Fibroblast of the aortic adventitia (primary cell): ENCODE results near the gene ASB13. TPM values are rescaled to one million over a fixed set of nuclear protein-coding genes. Genes with fewer than 3 reads are reported as not detected.
"Not testable (repeated sequence)": the region's sequence is repeated elsewhere in the genome, so short reads cannot be mapped to it uniquely, and the experiment has no call there.

Source experiments
- DNase-seq: peaks from one replicate; pipeline ENCODE4 v3.0.0-alpha.2; 2010; ENCODE audit warnings: low read depth
- H3K4me3 ChIP-seq: 2 replicates; pipeline ENCODE4 v1.5.1; 2011; ENCODE audit warnings: low read depth, mild to moderate bottlenecking, control low read depth, low read length, moderate library complexity
- CTCF ChIP-seq: IDR thresholded peaks from 2 replicates; pipeline ENCODE4 v1.5.1; 2011; ENCODE audit warnings: mild to moderate bottlenecking, low read length, control low read depth, inconsistent platforms; ENCODE audit not compliant: insufficient read depth
- total RNA-seq: library from RNA; depleted of rRNA; stranded (reverse); fragments of >200 nt; gene quantifications from 2 replicates; pipeline ENCODE4 v1.2.3, GENCODE V29; 2012; ENCODE audit warnings: low replicate concordance

ASB13 gene
- total RNA-seq, 1 donor = 8.4 TPM

DNA sequence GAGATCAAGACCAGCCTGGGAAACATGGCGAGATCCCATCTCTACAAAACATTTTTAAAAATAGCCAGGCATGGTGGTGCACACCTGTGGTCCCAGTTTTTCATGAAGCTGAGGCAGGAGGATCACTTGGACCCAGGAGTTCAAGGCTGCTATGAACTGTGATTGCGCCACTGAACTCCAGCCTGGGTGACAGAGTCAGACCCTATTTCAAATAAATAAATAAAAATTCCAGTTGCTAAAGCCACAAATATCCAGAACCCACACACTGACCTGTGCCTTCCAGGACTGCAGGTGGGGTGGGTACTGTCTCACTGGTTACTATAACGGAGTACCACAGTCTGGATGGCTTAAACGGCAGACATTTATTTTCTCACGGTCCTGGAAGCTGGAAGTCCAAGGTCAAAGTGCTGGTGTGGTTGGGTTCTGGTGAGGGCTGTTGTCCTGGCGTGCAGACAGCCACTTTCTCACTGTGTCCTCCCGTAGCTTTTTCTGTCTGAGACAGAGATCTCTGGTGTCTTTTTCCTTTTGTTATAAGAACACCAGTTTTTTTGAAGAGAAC, 38.8 kb downstream of the ASB13 start:
- no peak overlapping the region for H3K4me3 ChIP-seq
- no peak for TF ChIP-seq CTCF
- no peak for DNase-seq

DNA sequence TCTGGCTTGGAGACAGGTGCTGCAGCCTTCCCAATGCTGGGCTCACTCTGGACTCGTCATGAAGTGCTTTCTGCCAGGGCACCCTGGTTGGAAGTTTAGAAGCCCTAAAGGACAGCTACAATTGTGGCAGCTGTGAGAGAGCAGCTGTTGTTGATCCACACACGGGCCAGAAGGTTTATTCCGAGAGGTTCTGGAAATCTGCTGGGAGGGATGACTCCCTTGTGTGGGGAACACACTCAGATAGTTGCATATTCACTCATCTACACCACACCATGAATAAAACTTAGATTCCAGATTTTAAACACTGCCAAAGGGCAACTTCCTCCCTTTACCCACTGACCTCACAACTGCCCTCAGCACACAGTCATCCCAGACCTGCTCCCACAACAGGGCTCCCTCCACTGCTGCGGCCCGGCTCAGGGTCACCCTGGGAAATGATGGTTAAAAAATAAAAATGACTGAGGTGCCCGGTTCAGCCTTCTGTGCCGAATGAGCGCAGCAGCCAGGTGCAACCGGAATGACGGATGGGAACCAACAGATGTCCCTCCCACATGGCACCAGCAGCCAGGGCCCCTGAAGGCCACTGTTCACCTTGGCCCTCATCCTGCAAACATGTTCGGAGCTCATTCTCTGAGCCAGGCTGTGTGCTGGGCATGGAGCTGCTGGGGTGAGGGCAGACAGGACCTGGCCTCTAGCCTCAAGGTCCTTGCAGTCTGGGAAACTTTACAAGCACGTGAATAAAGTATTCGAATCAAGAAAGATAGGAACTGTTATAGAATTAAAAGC, 40.2 kb downstream of the ASB13 start:
- no peak for DNase-seq
- no peak for TF ChIP-seq CTCF
- H3K4me3 ChIP-seq = no peak overlapping the region

DNA sequence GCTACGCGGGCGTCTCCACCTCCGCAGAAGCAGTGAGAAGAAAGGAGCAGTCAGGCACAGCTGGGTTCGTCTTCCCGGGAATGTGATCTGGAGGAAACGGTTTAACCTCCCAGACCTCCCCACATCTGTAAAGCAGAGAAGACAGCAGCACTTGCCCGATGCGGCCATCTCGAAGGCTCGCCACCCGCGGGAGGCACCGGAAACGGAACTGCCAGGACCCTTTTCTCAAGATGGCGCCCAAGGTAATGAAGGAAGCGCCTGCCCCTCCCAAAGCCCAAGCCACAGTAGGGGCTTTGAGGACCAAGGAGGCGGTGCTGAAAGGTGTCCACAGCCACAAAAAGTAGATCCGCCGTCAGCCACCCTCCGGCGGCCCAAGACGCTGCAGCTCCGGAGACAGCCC, 41.7 kb downstream of the ASB13 start:
- TF ChIP-seq CTCF = no peak
- no peak overlapping the region for H3K4me3 ChIP-seq
- no peak for DNase-seq

GRCh38 chr10:5623081-5623748, 43.2 kb downstream of the ASB13 start:
- TF ChIP-seq CTCF = peak; percentile 95
- H3K4me3 ChIP-seq = no peak overlapping the region
- peak; percentile 80 for DNase-seq

DNA sequence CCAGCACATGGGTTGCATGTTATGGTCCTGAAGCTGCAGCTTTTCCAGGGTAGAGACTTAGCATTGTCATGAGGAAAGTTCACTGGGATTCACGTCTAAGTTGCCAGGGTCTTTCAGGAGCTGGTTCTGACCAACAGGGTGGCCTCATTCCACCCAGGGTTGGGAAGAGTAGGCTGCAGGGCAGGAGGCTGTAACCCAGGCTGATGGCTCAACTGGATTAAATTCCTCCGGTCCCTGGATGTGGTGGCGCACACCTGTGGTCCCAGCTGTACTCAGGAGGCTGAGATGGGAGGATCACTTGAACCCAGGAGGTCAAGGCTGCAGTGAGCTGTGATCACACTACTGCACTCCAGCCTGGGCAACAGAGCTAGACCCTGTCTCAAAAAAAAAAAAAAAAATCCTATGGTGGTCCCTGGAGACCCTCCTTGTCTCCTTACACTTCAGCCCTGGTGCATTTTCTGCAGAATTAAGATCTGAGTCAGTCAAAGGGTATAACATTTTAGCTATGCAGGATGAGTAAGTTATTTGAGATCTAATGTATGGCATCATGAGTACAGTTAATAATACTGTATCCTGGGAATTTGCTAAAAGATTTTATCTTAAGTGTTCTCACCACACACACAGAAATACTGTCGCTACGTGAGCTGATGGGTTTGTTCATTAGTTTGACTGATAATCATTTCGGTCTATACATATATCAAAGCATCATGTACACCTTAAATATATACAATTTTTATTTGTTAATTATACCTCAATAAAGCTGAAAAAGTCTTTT, 44.0 kb downstream of the ASB13 start:
- DNase-seq = peak; percentile 8
- no peak overlapping the region for H3K4me3 ChIP-seq
- no peak for TF ChIP-seq CTCF

DNA sequence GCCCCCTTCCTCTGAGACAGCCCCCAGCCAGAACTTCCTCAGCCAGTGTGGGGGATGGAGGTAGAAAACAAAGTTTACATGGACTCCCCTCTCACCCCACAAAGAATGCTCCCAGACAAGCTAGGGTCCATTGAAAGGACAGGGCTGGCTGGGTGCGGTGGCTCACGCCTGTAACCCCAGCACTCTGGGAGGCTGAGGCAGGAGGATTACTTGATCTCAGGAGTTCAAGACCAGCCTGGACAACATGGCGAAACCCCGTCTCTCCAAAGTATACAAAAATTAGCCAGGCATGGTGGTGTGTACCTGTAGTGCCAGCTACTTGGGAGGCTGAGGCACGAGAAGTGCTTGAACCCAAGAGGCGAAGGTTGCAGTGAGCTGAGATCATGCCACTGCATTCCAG, 45.0 kb downstream of the ASB13 start:
- not testable (repeated sequence) for H3K4me3 ChIP-seq, DNase-seq

DNA sequence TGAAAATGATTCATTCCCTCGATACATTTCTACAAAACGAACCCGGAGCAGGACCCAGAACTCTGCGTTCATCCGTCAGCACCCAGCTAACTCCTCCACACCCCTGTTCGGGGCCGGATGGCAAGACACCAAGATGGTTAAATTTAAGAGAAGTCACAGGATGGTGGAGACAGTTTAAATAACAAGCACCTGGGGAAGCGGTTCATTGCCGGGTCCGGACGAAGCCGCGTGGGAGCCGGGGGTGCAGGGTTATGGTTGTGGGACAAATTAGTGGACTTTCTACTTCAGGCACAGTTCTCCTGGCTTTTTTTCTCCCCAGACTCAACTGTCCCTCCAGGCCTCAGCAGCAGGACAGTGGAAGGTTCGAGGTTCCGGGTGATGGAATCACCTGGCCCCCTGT, 45.4 kb downstream of the ASB13 start:
- no peak for DNase-seq
- no peak overlapping the region for H3K4me3 ChIP-seq
- no peak for TF ChIP-seq CTCF
